K562 (cell line): Measurements from ENCODE around the gene AGPAT2. TPM values are rescaled to one million over a fixed set of nuclear protein-coding genes. Genes with fewer than 3 reads are reported as not detected.

Source experiments
- ATAC-seq: fragments of 200-7000 bp; cut with Tn5 transposase; 3 replicates; pipeline ENCODE4 v1.9.1; 2020; ENCODE audit warnings: moderate library complexity
- BruUV-seq: library from RNA; stranded (reverse); fragments of 400-500 nt; replicated peaks from 2 replicates; lab custom pipeline; 2021; lab: Mats Ljungman, UMichigan
- CTCF ChIA-PET: fragments of 300-600 bp; formaldehyde crosslinking; extraction: SDS; loops from one replicate; lab custom pipeline; 2021; ENCODE audit warnings: low intra/inter-chr PET ratio; lab: Yijun Ruan, JAX
- POLR2A ChIA-PET: fragments of 300-600, 350-650 bp; sonication (Branson Sonifier 250); formaldehyde crosslinking; extraction: SDS; loops from one replicate; lab custom pipeline; 2021; ENCODE audit warnings: antibody characterized with exemption, inconsistent platforms; lab: Yijun Ruan, JAX
- DNase-seq, 4 experiments: peaks; one replicate each; pipeline versions ENCODE4 v3.0.0 to v3.0.0-alpha.2; 2011 to 2018; ENCODE audit warnings: low spot score in 3 of 4, mixed read lengths in 3 of 4; ENCODE audit errors: extremely low read depth in 1 of 4
- FAIRE-seq: peaks from 2 replicates; lab custom pipeline; 2011; peaks lifted over from hg19 to GRCh38; lab: Jason Lieb, UNC
- H2AFZ ChIP-seq: 2 replicates; pipeline ENCODE4 v1.6.0; 2011; ENCODE audit warnings: low read depth, low read length, control low read depth, inconsistent platforms
- H3K27ac ChIP-seq: fragments of 200-600 bp; 3 replicates; pipeline ENCODE4 v1.8.0; 2011; ENCODE audit warnings: low read depth, mild to moderate bottlenecking, control low read depth, inconsistent platforms, low read length, moderate library complexity, mixed read lengths; ENCODE audit errors: extremely low read depth
- H3K27me3 ChIP-seq, 2 experiments: fragments of 300-600 bp in 1 of 2; 2 replicates in 1 of 2; 3 replicates in 1 of 2; pipeline versions ENCODE4 v1.6.0 to v1.8.0; 2011; ENCODE audit warnings: inconsistent platforms in 2 of 2, low read length in 2 of 2, mild to moderate bottlenecking in 1 of 2, mixed read lengths in 1 of 2, moderate library complexity in 1 of 2; ENCODE audit not compliant: control insufficient read depth in 2 of 2, insufficient read depth in 2 of 2
- H3K36me3 ChIP-seq: fragments of 300-600 bp; 3 replicates; pipeline ENCODE4 v1.8.0; 2011; ENCODE audit warnings: mild to moderate bottlenecking, low read length, inconsistent platforms; ENCODE audit not compliant: control insufficient read depth, insufficient read depth
- H3K4me1 ChIP-seq, 2 experiments: fragments of 200-600 bp in 1 of 2; replicated peaks in 1 of 2; 2 replicates in 1 of 2; 3 replicates in 1 of 2; pipeline versions ENCODE4 v1.5.1 to v1.8.0; 2011; ENCODE audit warnings: inconsistent platforms in 2 of 2, low read length in 2 of 2, mild to moderate bottlenecking in 1 of 2, mixed read lengths in 1 of 2, moderate library complexity in 1 of 2; ENCODE audit not compliant: control insufficient read depth in 2 of 2, insufficient read depth in 2 of 2
- H3K4me2 ChIP-seq: 2 replicates; pipeline ENCODE4 v1.6.1; 2011; ENCODE audit warnings: low read length, control low read depth, inconsistent platforms, mixed read lengths; ENCODE audit not compliant: insufficient read depth
- H3K4me3 ChIP-seq: fragments of 200-600 bp; sonication (generic), shearing (Covaris generic); 2 replicates; pipeline ENCODE4 v1.5.1; 2016; ENCODE audit warnings: control low read depth, inconsistent platforms
- H3K79me2 ChIP-seq: fragments of 200-600 bp; 3 replicates; pipeline ENCODE4 v1.8.0; 2011; ENCODE audit warnings: low read length, inconsistent platforms; ENCODE audit not compliant: control insufficient read depth, insufficient read depth
- H3K9ac ChIP-seq, 2 experiments: 2 replicates each; pipeline versions ENCODE4 v1.6.0 to v1.6.1; 2011; ENCODE audit warnings: low read depth in 2 of 2, low read length in 2 of 2, control low read depth in 1 of 2, inconsistent platforms in 1 of 2, mild to moderate bottlenecking in 1 of 2, mixed read lengths in 1 of 2; ENCODE audit not compliant: insufficient read depth in 1 of 2
- H3K9me1 ChIP-seq: one replicate; pipeline ENCODE4 v1.6.0; 2011; ENCODE audit warnings: inconsistent platforms, mild to moderate bottlenecking, low read length, moderate library complexity; ENCODE audit not compliant: control insufficient read depth, insufficient read depth
- H3K9me3 ChIP-seq: replicated peaks from 2 replicates; pipeline ENCODE4 v1.5.1; 2011; ENCODE audit warnings: low read depth, low read length, inconsistent platforms; ENCODE audit not compliant: control insufficient read depth, insufficient read depth
- H4K20me1 ChIP-seq: replicated peaks from 2 replicates; pipeline ENCODE4 v1.6.1; 2011; ENCODE audit warnings: low read length, inconsistent platforms, mixed read lengths; ENCODE audit not compliant: control insufficient read depth, insufficient read depth
- BCOR ChIP-seq: fragments of 450-650 bp; IDR thresholded peaks from 2 replicates; pipeline ENCODE4 v1.6.1; 2016
- EWSR1 ChIP-seq: fragments of 450-650 bp; IDR thresholded peaks from 2 replicates; pipeline ENCODE4 v1.6.1; 2018; ENCODE audit warnings: borderline replicate concordance, mild to moderate bottlenecking, low read depth, moderate library complexity; ENCODE audit not compliant: partially characterized antibody
- FOXJ2 ChIP-seq: fragments of 200-800 bp; sonication (Bioruptor generic); IDR thresholded peaks from 2 replicates; pipeline ENCODE4 v1.6.1; 2016; ENCODE audit warnings: missing genetic modification characterization, missing compliant biosample characterization
- GABPA ChIP-seq: fragments of 200-800 bp; sonication (Bioruptor generic); conservative IDR thresholded peaks from 2 replicates; pipeline ENCODE4 v1.6.1; 2016; ENCODE audit warnings: low read depth, missing genetic modification characterization, missing compliant biosample characterization
- GTF2E2 ChIP-seq: fragments of 200-800 bp; sonication (Bioruptor generic); IDR thresholded peaks from 2 replicates; pipeline ENCODE4 v1.6.1; 2016; ENCODE audit warnings: missing genetic modification characterization, missing compliant biosample characterization
- HDAC8 ChIP-seq: fragments of 450-650 bp; IDR thresholded peaks from 2 replicates; pipeline ENCODE4 v1.6.1; 2016; ENCODE audit warnings: mild to moderate bottlenecking, missing genetic modification characterization, moderate library complexity, missing compliant biosample characterization
- HMBOX1 ChIP-seq: sonication (generic); IDR thresholded peaks from 2 replicates; pipeline ENCODE4 v1.6.1; 2016
- NFE2 ChIP-seq: IDR thresholded peaks from 2 replicates; pipeline ENCODE4 v1.6.1; 2014; ENCODE audit warnings: antibody characterized with exemption, low read depth
- POLR2B ChIP-seq: fragments of 450-650 bp; IDR thresholded peaks from 2 replicates; pipeline ENCODE4 v1.6.1; 2018; ENCODE audit warnings: low read depth; ENCODE audit not compliant: partially characterized antibody
- RCOR1 ChIP-seq, 2 experiments: IDR thresholded peaks; 2 replicates each; pipeline ENCODE4 v1.6.1; 2012; ENCODE audit warnings: low read depth in 2 of 2, low read length in 2 of 2, borderline replicate concordance in 1 of 2, improper control_type of control experiment in 1 of 2
- RFX7 ChIP-seq: fragments of 250-450 bp; sonication (Bioruptor Pico); IDR thresholded peaks from 2 replicates; pipeline ENCODE4 v1.5.1; 2021; ENCODE audit warnings: mild to moderate bottlenecking
- SRSF7 ChIP-seq: fragments of 200-400 bp; formaldehyde crosslinking; optimal IDR thresholded peaks from 2 replicates; pipeline ENCODE3; 2017; ENCODE audit warnings: mild to moderate bottlenecking, low read depth, low read length
- SRSF9 ChIP-seq: fragments of 200-400 bp; formaldehyde crosslinking; IDR thresholded peaks from 2 replicates; pipeline ENCODE4 v1.6.1; 2017; ENCODE audit warnings: low read depth, low read length, borderline replicate concordance
- TEAD2 ChIP-seq: fragments of 450-650 bp; IDR thresholded peaks from 2 replicates; pipeline ENCODE4 v1.6.1; 2016; ENCODE audit warnings: missing genetic modification characterization, control low read depth, missing compliant biosample characterization
- TEAD4 ChIP-seq, 2 experiments: sonication (generic) in 1 of 2; formaldehyde crosslinking in 1 of 2; IDR thresholded peaks; 2 replicates each; pipeline versions ENCODE4 v1.6.1 to v1.8.0; 2012 to 2022; ENCODE audit warnings: borderline replicate concordance in 1 of 2, inconsistent platforms in 1 of 2, low read length in 1 of 2, mild to moderate bottlenecking in 1 of 2, missing genetic modification reagents in 1 of 2
- TFAM ChIP-seq: fragments of 250-450 bp; sonication (Bioruptor Pico); conservative IDR thresholded peaks from 2 replicates; pipeline ENCODE4 v1.5.0; 2021; ENCODE audit warnings: mild to moderate bottlenecking, moderate library complexity
- TFE3 ChIP-seq: fragments of 450-650 bp; formaldehyde crosslinking; IDR thresholded peaks from 2 replicates; pipeline ENCODE4 v1.4.0; 2020; ENCODE audit warnings: mild to moderate bottlenecking, mixed read lengths
- ZNF764 ChIP-seq: fragments of 250-450 bp; sonication (Bioruptor Pico); IDR thresholded peaks from 2 replicates; pipeline ENCODE4 v1.4.0; 2020; ENCODE audit warnings: low read depth, mild to moderate bottlenecking, moderate library complexity
- WGBS: fragments of 100-300 bp; shearing (Covaris generic); methylation state at CpG from one replicate; pipeline ENCODE4 v1.1.6; 2016; ENCODE audit warnings: low coverage, mixed read lengths; ENCODE audit not compliant: insufficient coverage; ENCODE audit errors: missing lambda C conversion rate; 5-methylcytosine and 5-hydroxymethylcytosine counted together
- in situ Hi-C: fragments of 300-500 bp; cut with MboI; formaldehyde crosslinking; loops from 4 replicates; pipeline ENCODE4 v1.15.0; 2018; ENCODE audit warnings: inconsistent platforms, mixed read lengths
- intact Hi-C: fragments of 100-400 bp; cut with micrococcal nuclease; formaldehyde crosslinking; loops from 2 replicates; pipeline ENCODE4 v1.14.2; 2022
- polyA plus RNA-seq, 8 experiments: library from polyadenylated mRNA; depleted of rRNA in 4 of 8; stranded (reverse) in 5 of 8; unstranded in 3 of 8; fragments of >200 nt; fragmentation: Nextera tagmentation in 2 of 8; fragmentation: Illumina TruSeq in 1 of 8; extraction: Ambion mirVana in 2 of 8; extraction: Trizol in 1 of 8; gene quantifications; 2 replicates each; pipeline versions ENCODE4 v1.2.1 to v1.2.3, GENCODE V29; 2011 to 2014; ENCODE audit warnings: inconsistent platforms in 1 of 8, missing spikeins in 1 of 8
- total RNA-seq, 7 experiments: library from RNA; depleted of rRNA in 6 of 7; stranded (reverse); fragments of >200 nt in 6 of 7; fragmentation: Illumina TruSeq in 2 of 7; extraction: Trizol in 2 of 7; gene quantifications; 2 replicates each; pipeline versions ENCODE4 v1.2.1 to v1.2.3, GENCODE V29; 2011 to 2021; ENCODE audit warnings: low replicate concordance in 1 of 7
- TF ChIP-seq, protein P1 (sequence below): IDR thresholded peaks from 2 replicates; pipeline ENCODE4 v1.6.1; 2014; ENCODE audit warnings: antibody characterized with exemption

AGPAT2 gene
- total and polyA plus RNA-seq, 9 of the 15 experiments (the other 6 are each of a cell fraction or from before 2014, with no cell fraction given): 0.13 to 54.5 (median 23.9) TPM

- TF ChIP-seq GABPA (tag): no peak
- no peak for TF ChIP-seq RCOR1 (IDR thresholded peaks at IDR 0.05; ENCODE audit: borderline replicate concordance in 1 of 2, low read depth in 2 of 2, low read length in 2 of 2)
- no peak for TF ChIP-seq GTF2E2 (tag)
- no peak for TF ChIP-seq NFE2
- TF ChIP-seq BCOR: peak; percentile 47; the same call in 1 of the 2 replicates
- TF ChIP-seq POLR2B: no peak
- no peak for TF ChIP-seq RFX7 (CRISPR knock-in tag)
- no peak for TF ChIP-seq TEAD4 (IDR thresholded peaks at IDR 0.05; ENCODE audit: low read length)
- no peak for TF ChIP-seq TEAD4 (CRISPR knock-in tag; IDR thresholded peaks at IDR 0.05; ENCODE audit: borderline replicate concordance)
Measured at GRCh38 chr9:136700304-136700703, 13.0 kb upstream of the AGPAT2 start (continued).

DNA sequence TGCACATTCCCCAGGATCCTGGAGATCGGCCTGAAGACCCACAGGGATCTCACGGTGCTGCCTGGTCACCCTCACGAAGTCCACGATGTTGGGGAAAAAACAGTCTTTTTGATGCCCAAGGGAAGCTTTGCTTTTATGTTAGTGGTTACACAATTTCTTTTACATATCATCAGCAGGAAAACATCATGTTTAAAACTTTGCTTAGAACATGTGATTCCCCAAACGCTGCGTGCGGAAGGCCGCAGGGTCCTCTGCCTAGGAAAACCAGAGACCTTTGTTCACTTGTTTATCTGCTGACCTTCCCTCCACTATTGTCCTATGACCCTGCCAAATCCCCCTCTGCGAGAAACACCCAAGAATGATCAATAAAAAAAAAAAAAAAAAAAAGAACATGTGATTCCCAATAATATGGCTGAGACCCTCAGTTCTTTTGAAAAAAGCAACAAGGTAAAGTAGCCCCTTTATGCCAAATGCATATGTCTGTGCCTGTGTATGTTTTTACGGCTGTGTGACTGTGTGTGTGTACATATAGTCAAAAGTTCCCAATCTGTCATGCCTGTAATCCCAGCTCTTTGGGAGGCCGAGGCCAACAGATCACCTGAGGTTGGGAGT is 11.5 kb upstream of the AGPAT2 start:
- CTCF ChIA-PET: no interaction called here
- no TSS peak for BruUV-seq
- no peak for FAIRE-seq
- Histone ChIP-seq H3K4me1 (peaks cover 10 to 47% of the 10 kb centered on the region in 2 experiments; a peak in 4 of 5 replicates), H3K27me3 (no peaks in the 10 kb centered on the region), H3K9ac (no peak overlapping the region), H3K9me1 (no peaks in the 10 kb centered on the region), H4K20me1 (no peaks in the 10 kb centered on the region), H3K9me3 (no peaks in the 10 kb centered on the region), H3K36me3 (no peaks in the 10 kb centered on the region), H3K79me2 (no peaks in the 10 kb centered on the region), H3K4me3 (no peak overlapping the region), H3K27ac (no peak overlapping the region), H3K4me2 (no peak overlapping the region), H2AFZ (no peak overlapping the region)
- POLR2A ChIA-PET: interaction anchor here (0.8 to 1.9 kb wide), 3 partner anchors 9 to 36 kb away, joined by 3 to 7 read pairs (median 3); partner anchors contain the start of genes AGPAT2 and EGFL7
- in situ Hi-C loops (no loop called here), intact Hi-C loops (no loop called here)
- ATAC-seq: no peak
- 71% methylated on average over 10 of the region's 11 CpGs for WGBS
- no peak for DNase-seq
- TF ChIP-seq SRSF7 (no peak), HMBOX1 (no peak), TFAM (CRISPR knock-in tag) (no peak), FOXJ2 (tag) (no peak), EWSR1 (no peak), SRSF9 (no peak), ZNF764 (CRISPR knock-in tag) (no peak), HDAC8 (no peak), TFE3 (CRISPR knock-in tag) (no peak), TEAD2 (tag) (no peak)
- TF ChIP-seq, protein P1, sequence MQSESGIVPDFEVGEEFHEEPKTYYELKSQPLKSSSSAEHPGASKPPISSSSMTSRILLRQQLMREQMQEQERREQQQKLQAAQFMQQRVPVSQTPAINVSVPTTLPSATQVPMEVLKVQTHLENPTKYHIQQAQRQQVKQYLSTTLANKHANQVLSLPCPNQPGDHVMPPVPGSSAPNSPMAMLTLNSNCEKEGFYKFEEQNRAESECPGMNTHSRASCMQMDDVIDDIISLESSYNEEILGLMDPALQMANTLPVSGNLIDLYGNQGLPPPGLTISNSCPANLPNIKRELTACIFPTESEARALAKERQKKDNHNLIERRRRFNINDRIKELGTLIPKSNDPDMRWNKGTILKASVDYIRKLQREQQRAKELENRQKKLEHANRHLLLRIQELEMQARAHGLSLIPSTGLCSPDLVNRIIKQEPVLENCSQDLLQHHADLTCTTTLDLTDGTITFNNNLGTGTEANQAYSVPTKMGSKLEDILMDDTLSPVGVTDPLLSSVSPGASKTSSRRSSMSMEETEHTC: no peak
